Left forelimb (tissue), 1 donor: ENCODE data around the gene DICER1.

Source experiments
- DNase-seq: peaks from one replicate; pipeline ENCODE4 v3.0.0-alpha.2; 2018; ENCODE audit warnings: low spot score

DICER1 gene

DNA sequence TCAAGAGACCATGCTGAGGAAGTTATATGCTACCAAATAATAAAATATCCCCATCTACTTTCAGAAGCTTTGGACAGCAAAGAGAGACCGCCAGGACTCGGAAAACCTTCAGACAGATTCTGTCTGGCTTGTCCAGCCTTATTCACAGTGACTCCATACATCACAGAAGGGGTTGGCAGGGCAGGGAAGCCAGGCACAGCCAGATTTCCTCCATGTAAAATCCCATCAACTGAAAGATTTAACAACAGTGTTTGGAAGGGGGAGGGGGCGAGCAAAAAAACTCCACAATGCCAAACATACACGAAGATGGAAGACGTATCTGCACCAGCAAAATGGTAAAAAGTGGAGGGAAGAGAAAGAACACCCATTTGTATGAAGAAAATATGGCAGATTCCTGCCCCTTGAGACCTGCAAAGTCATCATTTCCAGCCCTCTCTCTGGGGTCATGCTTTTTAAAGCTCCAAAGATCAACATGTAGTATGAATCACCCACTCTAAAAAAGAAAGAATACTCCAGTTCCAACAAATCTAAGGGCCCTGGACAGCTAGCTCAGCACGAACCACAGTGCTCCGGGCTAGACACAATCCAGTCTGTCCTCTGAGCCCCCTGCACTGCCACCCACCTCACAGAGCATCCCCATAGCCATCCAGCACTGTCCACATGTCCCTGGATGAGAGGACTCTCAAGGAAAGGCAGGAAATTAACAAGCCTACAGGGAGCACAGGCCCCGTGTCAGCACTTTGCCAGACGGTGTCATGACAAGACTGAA, 116.4 kb downstream of the DICER1 start:
- DNase-seq: peak; percentile 20

GRCh38 chr14:95039993-95040348, 117.4 kb downstream of the DICER1 start:
- DNase-seq: peak; percentile 60

DNA sequence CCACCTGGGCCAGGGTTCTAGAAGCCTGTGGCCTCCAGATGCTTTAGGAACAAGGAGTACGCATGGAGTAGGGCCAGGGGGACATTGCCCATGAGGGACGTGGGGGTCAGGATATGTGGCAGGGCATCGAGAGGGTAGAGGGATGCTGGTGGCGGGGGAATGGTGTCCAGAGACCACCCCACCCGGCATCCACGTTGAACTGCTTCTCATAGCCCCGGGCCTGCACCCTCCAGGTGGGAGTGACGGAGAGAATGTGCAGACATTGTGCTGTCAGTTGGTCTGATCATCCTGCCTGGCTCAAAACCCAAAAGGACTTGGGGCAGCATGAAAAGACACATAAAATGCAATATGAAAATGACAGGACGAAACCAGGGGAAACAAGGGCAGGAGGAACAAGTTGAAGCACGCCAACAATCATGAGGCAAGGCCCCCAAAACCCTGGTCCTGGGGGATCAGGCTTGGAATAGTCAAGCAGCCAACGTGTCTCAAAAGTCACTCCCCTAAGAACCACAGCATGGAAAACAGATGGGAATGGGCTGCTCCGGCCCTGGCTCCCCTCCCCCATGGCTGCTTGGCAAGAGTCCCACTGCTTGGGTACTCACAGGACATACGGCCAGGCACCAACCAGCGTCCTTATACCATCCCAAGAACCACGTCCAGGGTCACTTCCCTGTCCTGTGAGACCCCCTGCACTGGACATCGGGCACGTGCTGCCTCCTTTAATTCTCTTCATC, 117.9 kb downstream of the DICER1 start:
- DNase-seq: peak; percentile 44

- DNase-seq: peak; percentile 45
Observed at GRCh38 chr14:95038521-95039250, 118.6 kb downstream of the DICER1 start.

GRCh38 chr14:95037273-95037672, 120.1 kb downstream of the DICER1 start:
- DNase-seq: peak; percentile 47
